Measurements from ENCODE around the gene ZNF536. TPM values are rescaled to one million over a fixed set of nuclear protein-coding genes. Genes with fewer than 3 reads are reported as not detected.

ZNF536 gene
- total RNA-seq, 1 donor from 2014 or later, result not detected

GRCh38 chr19:30525383-30525782, 153.2 kb downstream of the ZNF536 start:
- DNase-seq (ENCODE audit: low read depth, low spot score), result no peak

- DNase-seq (ENCODE audit: low read depth, low spot score), result no peak
Measured at GRCh38 chr19:30528919-30529318, 156.7 kb downstream of the ZNF536 start.

- no peak for DNase-seq (ENCODE audit: low read depth, low spot score)
Measured at GRCh38 chr19:30529876-30530275, 157.7 kb downstream of the ZNF536 start.

- no peak for DNase-seq (ENCODE audit: low read depth, low spot score)
Measured at GRCh38 chr19:30530751-30531150, 158.6 kb downstream of the ZNF536 start.

GRCh38 chr19:30535011-30535410, 162.8 kb downstream of the ZNF536 start:
- no peak for DNase-seq (ENCODE audit: low read depth, low spot score)

GRCh38 chr19:30536975-30537374, 164.8 kb downstream of the ZNF536 start:
- no peak for DNase-seq (ENCODE audit: low read depth, low spot score)

- DNase-seq (ENCODE audit: low read depth, low spot score), result no peak
Measured at GRCh38 chr19:30539315-30539714, 167.1 kb downstream of the ZNF536 start.

GRCh38 chr19:30539981-30540380, 167.8 kb downstream of the ZNF536 start:
- DNase-seq (ENCODE audit: low read depth, low spot score), result no peak

- DNase-seq (ENCODE audit: low read depth, low spot score), result no peak
Measured at GRCh38 chr19:30540761-30541160, 168.6 kb downstream of the ZNF536 start.

GRCh38 chr19:30541575-30541974, 169.4 kb downstream of the ZNF536 start:
- DNase-seq (ENCODE audit: low read depth, low spot score), result no peak

- no peak for DNase-seq (ENCODE audit: low read depth, low spot score)
Measured at GRCh38 chr19:30543243-30543945, 171.2 kb downstream of the ZNF536 start.

- DNase-seq (ENCODE audit: low read depth, low spot score), result no peak
Measured at GRCh38 chr19:30545752-30546151, 173.6 kb downstream of the ZNF536 start.

- no peak for DNase-seq (ENCODE audit: low read depth, low spot score)
Measured at GRCh38 chr19:30546332-30546731, 174.1 kb downstream of the ZNF536 start.

- DNase-seq (ENCODE audit: low read depth, low spot score), result no peak
Measured at GRCh38 chr19:30547246-30547645, 175.1 kb downstream of the ZNF536 start.

GRCh38 chr19:30549151-30549550, 177.0 kb downstream of the ZNF536 start:
- no peak for DNase-seq (ENCODE audit: low read depth, low spot score)

- DNase-seq (ENCODE audit: low read depth, low spot score), result no peak
Measured at GRCh38 chr19:30551271-30551670, 179.1 kb downstream of the ZNF536 start.

- DNase-seq (ENCODE audit: low read depth, low spot score), result no peak
Measured at GRCh38 chr19:30552593-30552992, 180.4 kb downstream of the ZNF536 start.

GRCh38 chr19:30555075-30555790, 183.0 kb downstream of the ZNF536 start:
- DNase-seq (ENCODE audit: low read depth, low spot score), result no peak

- no peak for DNase-seq (ENCODE audit: low read depth, low spot score)
Measured at GRCh38 chr19:30555791-30556110, 183.6 kb downstream of the ZNF536 start.

GRCh38 chr19:30556230-30556711, 184.1 kb downstream of the ZNF536 start:
- DNase-seq (ENCODE audit: low read depth, low spot score), result no peak

- DNase-seq (ENCODE audit: low read depth, low spot score), result no peak
Measured at GRCh38 chr19:30557212-30557611, 185.0 kb downstream of the ZNF536 start.

GRCh38 chr19:30557927-30558557, 185.9 kb downstream of the ZNF536 start:
- DNase-seq (ENCODE audit: low read depth, low spot score), result no peak

- no peak for DNase-seq (ENCODE audit: low read depth, low spot score)
Measured at GRCh38 chr19:30558793-30559192, 186.6 kb downstream of the ZNF536 start.

Measured in pulmonary artery endothelial cell (primary cell).